HG03521 (cell line): ENCODE data around the gene GM2A.
"Not testable (repeated sequence)": the region's sequence is repeated elsewhere in the genome, so short reads cannot be mapped to it uniquely, and the experiment has no call there.

Experiments used
- ATAC-seq: cut with Tn5 transposase; IDR thresholded peaks from one replicate; pipeline ENCODE4 v1.9.1; 2021; ENCODE audit warnings: mild to moderate bottlenecking, moderate library complexity; ENCODE audit not compliant: unreplicated experiment

The GM2A gene

DNA sequence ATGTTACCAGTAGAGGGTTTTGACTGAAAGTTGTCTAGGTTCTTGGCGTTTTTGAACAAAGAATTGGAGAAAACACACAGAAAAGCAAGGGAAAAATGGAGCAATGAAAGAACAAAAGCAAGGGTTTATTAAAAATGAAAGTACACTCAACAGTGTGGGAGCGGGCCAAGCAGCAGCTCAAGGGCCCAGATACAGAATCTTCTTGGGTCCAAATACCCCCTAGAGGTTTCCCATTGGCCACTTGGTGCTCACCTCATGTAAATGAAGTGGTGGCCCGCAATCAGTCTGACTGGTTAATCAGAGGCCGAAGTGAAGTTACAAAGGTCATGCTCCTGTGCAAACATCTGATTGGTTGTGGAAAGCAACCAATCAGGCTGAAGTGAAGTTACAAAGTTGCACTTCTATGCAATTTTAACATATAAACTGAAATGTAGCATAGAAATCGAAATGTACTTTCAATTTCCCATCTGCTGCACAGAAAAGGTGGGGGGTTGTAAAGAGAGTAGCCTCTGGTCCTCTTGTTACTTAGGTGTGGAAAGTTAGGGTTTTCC, 1.9 kb upstream of the GM2A start:
- no peak for ATAC-seq

DNA sequence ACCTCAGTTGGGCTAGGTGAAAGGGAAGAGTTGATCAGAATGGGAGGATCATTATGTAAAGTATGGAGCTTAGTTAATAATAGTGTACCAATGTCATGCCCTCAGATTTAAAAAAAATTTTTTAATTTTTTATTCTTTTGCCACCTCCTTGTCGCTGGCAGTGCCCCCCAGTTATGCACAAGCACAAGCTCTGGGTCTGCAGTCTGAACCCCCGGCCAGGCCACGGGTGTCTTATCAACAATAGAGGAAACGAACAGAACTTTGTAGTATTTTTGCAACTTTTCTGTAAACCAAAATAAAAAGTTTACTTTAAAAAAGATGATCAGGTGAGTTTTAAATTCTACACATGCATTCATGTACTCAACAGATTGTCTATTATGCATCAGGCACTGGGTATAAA, 1.4 kb upstream of the GM2A start:
- ATAC-seq = no peak

DNA sequence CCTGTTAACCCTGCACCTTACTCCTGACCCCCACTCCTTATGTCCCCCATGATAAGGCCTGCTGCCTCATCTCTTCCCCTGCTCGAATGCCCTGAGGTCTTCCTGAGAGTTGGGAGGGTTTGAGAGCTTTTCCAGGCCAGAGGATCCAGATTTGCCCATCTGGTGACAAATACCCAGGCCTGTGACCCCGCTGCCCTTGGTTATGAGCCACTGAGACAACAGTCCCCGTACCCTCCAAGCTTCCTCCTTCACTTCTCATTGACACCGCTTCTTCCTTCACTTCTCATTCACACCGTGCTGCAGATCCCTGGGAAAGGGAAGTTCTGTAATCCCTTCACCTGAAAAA, 593 bp downstream of the GM2A start:
- ATAC-seq = no peak

DNA sequence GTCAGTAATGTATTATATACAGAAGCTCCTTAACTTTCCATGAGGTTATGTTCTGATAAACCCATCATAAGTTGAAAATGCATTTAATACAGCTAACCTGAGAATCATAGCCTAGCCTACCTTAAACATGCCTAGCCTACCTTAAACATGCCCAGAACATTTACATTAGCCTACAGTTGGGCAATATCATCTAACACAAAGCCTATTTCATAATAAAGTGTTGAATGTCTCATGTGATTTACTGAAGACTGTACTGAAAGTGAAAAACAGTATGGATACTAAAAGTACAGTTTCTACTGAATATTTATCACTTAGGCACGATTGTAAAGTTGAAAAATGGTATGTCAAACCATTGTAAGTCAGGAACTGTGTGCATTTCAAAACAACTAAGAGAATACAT, 1.6 kb downstream of the GM2A start:
- ATAC-seq = no peak

DNA sequence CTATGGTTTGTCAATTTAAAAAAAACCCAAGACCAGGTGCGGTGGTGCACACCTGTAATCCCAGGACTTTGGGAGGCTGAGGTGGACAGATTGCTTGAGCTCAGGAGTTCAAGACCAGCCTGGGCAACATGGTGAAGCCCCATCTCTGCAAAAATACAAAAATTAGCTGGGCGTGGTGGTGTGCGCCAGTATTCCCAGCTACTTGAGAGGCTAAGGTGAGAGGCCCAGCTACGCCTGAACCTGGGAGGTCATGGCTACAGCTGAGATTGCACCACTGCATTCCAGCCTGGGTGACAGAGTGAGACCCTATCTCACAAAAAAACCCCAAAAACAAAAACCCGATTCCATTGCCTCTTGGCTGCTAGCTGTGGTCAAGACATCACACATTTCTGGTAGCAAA, 2.0 kb downstream of the GM2A start:
- ATAC-seq = not testable (repeated sequence)

DNA sequence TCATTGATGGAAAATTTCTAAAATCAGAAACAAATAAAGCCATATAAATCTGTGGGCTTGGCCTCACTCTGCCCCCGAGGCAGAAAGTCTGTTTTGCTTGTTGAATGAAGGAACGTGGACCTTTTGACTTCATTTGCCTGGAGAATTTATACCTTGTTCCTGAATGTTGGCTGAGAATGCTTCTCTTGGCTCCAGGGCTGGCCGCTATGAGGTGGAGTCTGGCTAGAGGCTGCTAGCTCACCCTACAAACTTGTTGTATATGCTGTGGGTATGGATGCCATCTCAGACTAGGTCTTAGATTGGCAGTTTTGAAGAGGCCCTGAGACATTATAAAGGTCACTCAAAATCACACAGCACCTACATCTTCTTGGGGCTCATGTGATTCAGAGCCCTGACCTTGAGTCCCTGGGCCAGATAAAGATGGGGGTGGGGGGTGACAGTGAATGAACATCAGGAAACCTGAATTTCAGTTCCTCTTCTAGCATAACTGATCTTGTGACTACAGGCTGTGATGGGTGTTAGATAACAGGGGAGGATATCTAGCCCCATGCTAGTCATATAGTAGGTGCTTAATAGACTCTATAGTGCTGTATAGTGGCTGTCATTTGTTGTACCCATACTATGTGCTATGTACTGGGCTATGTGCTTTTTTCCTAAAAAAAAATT, 2.8 kb downstream of the GM2A start:
- peak; percentile 43 for ATAC-seq

DNA sequence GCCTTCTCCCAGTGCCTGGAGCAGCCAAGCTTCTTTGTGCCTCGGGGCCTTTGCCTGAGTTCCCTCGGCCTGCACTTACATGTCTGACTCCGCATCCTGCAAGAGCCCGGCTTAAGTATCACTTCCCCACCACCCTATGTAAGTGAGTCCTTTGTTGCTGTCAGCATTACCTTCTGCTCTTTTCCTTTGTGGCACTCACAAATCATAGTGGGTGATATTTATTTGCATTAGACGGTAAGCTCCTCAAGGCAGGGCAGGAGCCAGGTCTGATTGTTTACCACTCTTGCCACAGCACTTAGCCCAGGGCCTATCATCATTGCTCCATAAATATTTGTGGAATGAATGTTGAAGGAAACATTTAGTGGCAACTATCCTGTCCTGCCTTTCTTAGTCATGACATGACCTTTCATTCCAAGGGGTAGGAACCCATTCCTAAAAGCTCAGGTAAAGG, 4.8 kb downstream of the GM2A start:
- no peak for ATAC-seq

DNA sequence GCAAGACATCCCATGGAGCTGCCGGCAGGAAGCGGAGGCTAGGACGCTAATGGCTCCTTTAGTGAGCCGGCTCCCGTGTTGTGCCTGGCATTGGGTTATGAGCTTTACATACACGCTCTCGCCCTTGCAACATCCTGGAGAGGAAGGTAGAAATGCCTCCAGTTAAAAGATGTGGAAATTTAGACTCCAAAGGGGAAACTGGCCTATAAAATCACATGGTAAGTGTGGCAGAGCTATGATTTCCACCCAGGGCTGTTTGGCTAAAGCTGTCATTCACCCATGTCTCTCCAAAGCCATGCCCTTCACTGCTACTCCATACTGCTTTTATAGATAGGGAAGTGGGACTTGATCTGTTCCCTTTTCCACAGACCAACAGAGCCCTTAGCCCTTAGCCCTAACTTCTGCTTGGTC, 5.2 kb downstream of the GM2A start:
- ATAC-seq = no peak

DNA sequence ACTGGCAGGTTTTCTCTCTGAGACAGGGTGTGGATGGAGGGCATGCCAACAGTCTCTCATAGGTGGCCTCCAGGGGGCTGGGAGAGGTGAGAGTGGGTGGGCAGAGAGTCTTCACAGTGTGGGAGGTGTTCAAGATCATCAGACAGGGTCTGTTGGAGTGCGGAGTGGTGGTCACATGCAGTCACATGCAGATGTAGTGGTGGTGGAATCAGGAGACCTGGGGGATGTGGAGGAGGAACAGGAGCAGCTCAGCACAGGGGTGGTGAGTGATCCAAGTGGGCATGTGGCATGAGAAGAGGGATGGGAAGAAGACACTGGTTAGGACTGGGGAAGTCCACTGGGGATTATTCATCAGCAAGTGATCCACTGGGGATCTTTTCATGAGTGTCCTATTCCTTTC, 5.8 kb downstream of the GM2A start:
- ATAC-seq = no peak

DNA sequence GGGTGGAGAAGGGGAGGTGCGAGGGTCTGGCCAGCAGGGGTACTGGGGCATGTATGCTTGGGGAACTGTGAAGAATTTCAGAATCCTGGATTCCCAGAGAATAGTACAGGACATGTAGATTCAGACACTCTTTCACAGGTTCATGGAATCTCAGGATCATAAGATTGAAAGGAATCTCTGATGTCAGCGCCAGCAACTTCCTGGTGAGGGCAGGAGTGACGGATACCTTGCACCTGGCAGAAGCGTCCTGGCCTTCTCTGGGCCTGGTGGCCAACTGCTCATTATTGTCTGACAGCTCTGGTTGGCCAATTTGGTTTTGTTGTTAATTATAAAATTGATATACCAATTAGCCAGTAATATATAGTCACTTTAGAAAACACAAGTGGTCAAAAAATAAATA, 6.9 kb downstream of the GM2A start:
- no peak for ATAC-seq

DNA sequence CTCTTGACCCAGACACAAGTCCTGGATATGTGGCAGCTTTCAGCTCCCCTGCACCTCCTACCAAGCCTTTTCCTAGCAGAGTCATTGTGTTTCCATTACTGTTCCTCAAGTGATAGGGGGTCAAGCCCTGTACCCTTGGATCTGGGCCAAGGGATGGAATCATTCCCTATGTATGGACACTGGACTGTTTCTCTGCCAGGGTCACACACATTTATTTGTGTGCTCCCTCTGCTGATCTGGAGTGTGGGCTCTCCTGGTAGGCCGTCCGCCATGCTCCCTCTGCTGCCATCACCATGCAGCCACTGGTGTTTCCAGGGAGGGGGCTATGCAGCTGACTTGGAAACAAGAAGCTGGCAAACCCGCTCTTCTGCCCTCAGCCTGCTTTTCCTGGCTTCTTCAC, 9.5 kb downstream of the GM2A start:
- no peak for ATAC-seq

DNA sequence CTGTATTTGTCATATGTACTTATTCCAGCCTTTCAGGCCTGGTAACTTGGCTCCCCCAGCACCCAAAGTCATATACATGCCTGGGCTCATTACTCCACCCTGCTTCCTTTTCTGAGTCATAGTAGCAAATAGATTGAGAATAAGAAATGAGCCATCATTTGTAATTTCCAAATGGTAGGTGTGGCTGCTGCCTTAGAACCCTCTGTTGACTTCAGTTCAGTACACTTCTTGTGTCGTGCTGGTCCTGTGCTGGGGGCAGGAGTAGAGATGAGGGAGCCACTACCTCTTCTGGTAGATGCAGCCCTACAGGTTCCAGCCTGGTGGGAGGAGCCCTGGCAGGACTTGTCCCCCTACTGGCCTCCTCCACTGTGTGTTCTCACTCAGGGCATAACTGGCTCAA, 11.1 kb downstream of the GM2A start:
- no peak for ATAC-seq

DNA sequence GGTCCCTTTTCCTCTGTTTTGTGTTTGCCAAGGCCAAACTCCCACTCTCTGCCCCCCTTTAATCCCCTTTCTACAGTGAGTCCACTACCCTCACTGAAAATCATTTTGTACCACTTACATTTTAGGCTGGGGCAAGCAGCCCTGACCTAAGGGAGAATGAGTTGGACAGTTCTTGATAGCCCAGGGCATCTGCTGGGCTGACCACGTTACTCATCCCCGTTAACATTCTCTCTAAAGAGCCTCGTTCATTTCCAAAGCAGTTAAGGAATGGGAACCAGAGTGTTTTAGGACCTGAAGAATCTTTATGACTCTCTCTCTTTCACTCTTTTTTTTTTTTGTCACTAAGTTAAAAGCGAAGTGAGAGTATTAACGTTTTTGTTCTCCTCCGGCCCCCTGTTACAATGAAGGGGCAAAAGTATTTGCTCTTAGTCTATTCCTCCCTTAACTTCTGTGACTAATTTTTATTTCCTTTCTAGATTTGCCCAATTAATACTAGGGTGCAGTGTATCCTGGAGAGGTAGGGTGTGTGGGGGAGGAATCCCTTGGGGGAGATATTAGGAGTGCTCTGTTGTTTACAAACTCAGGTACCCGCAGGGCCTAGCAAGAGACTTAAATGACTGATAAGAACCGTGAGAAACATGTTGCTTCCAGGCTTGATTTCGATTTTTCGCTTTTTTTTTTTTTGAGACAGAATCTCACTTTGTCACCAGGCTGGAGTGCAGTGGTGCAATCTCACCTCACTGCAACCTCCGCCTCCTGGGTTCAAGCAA, 14.7 kb downstream of the GM2A start:
- no peak for ATAC-seq

DNA sequence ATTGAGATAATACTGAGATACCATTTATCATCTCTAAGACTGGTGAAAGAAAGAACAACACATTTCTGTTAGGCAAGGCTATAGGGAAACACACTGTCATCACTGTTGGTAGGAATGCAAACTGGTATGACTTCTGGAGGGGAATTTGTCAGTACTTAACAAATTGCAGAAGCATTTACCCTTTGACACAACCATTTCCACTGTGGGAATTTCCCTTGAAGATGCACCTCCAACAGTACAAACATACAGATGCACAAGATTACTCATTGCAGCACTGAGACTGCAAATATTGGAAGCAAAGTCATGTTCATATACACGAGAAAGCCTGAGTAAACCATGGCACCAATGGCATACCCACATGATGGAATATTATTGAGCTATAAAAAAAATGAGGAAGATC, 17.6 kb downstream of the GM2A start:
- peak; percentile 62 for ATAC-seq

DNA sequence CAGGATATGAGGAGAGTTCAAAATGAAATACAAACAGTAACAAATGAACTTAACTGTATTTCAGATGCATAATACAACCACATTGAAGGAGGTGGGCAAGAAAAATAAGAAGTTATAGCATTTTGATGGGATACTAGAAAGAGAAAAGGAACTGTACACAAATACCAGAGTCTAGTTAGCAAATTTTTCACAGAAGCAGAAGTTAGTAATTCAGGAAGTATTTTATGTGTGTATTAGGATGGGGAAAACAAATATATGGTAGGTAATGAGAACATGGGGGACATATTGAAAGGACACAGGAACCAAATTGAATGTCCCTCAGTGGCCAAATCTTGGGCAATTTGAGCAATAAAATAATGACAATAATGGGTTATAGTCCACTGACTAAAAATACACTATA, 18.4 kb downstream of the GM2A start:
- ATAC-seq = no peak

DNA sequence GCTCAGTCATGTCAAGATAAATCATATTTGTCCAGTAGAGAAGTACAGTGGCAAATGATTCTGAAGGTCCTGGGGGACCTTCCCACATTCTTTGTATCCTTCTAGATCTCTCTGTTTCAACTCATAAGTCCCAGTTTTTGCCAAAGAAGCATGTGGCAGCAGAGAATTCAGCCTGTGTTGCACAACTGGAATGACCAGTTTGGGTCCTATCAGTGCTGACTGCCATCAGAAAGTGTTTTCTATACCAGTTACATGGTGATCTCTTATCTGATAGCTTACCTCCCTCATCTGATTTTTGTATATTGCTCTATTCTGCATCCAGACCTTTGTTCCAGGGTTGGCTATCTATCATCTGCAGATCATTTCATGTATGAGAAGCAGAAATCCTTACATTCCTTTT, 21.7 kb downstream of the GM2A start:
- no peak for ATAC-seq

DNA sequence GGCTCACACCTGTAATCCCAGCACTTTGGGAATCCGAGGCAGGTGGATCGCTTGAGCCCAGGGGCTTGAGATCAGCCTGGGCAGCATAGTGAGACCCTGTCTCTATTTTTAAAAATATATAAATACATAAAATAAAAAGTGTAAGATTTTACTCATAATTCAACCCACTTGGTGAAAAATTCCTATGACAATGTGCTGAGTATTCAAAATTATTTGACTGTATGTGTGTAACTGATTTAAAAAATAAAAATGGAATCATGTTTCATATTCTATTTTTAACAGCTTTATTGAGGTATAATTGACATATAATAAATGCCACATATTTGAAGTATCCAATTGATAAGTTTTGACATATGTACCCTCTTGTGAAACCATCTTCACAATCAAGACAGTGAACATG, 22.8 kb downstream of the GM2A start:
- no peak for ATAC-seq

DNA sequence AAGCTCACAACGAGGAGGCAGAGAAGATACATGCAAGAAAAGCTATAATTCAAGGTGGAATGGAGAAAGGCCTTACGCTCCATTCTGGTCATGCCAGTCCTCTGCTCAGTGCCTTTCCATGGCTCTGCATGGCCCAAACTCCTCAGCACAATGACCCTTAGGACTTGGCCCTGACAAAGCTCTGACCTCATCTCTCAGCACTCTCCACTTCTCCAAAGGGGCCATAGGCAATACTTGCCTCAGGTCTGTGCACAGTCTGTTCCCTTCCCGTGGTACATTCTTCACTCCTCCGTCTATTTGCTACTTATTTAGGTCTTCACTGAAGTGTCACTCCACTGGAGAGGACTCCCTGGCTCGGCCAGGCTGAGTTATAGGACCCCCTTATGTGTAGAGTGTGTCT, 25.9 kb downstream of the GM2A start:
- no peak for ATAC-seq

DNA sequence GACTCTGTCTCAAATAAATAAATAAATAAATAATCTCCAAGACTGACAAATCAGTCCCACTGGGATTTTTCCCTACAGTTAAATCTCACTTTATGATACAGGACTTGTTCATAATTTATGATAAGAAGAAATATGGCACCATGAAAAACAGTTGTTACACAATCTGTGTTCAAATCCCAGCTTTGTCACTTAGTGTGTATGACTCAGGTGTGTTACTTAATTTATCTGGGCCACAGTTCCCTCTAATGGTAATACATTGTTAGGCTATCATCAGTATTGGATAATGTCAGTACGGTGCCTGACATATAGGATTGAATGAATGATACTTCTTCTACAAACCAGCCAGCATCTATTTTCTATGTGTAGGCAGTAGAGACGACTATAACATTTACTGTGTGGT, 27.5 kb downstream of the GM2A start:
- ATAC-seq = no peak

DNA sequence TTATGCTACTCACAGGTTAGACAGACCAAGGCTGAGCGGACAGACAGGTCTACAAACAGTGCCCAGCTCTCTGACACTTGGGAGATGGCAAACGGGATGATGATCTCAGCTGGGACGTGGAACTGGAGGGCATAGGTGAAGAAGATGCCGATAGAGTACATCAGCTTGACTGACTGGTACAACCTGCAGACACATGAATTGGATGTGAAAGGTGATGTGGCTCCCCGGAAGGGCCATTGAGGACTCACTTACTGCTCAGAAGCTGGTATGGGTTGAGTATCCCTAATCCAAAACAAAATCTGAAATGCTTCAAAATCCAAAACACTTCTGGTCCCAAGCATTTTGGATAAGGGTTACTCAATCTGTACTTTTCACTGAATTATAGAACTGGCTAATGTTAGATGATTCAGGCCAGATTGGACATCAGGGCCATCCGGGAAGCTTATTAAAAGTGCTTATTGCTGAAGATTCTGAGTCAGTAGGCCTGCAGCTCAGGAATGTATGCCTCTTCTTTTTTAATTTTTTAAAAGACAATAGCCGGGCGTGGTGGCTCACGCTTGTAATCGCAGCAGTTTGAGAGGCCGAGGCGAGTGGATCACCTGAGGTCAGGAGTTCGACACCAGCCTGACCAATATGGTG, 28.1 kb downstream of the GM2A start:
- no peak for ATAC-seq

DNA sequence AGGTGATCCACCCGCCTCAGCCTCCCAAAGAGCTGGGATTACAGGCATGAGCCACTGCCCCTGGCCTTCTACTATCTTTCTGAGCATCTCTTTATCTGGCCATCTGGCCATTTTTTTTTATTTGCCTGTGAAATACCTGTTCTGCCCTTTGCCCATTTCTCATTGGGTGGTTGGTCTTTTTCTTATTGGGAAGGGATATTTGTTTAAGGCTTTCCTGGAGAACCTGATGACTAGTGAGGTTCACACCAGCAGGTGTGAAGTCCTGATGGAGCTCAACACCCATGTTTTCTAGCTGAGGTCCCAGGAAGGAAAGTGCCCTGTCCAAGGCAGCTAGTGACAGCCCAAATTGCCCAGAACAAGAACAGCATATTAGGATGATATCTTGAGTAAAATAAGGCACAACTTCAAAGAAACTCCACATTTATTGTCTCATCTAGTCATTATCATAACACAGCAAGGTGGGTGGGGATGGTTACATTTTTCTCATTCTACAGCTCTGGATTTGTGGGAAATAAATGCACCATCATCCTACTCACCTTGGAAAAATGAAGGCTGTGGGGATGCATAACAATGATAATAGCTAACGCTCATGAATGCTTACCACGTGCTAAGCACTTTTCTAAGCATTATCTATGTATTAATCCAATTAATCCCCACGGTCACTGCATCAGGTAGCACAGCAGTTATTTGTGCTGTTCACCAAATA, 30.3 kb downstream of the GM2A start:
- no peak for ATAC-seq
